Mesothelial cell of epicardium (in vitro differentiated cells): Measurements from ENCODE around the gene TSPAN18. TPM values are rescaled to one million over a fixed set of nuclear protein-coding genes. Genes with fewer than 3 reads are reported as not detected.
A peak's percentile ranks its signal among the peaks of the same experiment; 100 is the strongest.

Experiments
- DNase-seq, 2 experiments: peaks; one replicate each; pipeline ENCODE4 v3.0.0; 2021; ENCODE audit warnings: low spot score in 2 of 2; ENCODE audit not compliant: unreplicated experiment in 2 of 2
- H3K27ac Mint-ChIP-seq: 2 replicates; pipeline ENCODE4 v1.8.0; 2021; ENCODE audit warnings: mixed read lengths
- H3K27me3 Mint-ChIP-seq: 2 replicates; pipeline ENCODE4 v1.8.0; 2021; ENCODE audit warnings: low read depth, mixed read lengths
- H3K36me3 Mint-ChIP-seq: 2 replicates; pipeline ENCODE4 v1.8.0; 2021; ENCODE audit warnings: mixed read lengths
- H3K4me1 Mint-ChIP-seq: 2 replicates; pipeline ENCODE4 v1.8.0; 2021; ENCODE audit warnings: mixed read lengths
- H3K4me3 Mint-ChIP-seq: 2 replicates; pipeline ENCODE4 v1.8.0; 2021; ENCODE audit warnings: mild to moderate bottlenecking, moderate library complexity, mixed read lengths
- H3K9me3 Mint-ChIP-seq: 2 replicates; pipeline ENCODE4 v1.8.0; 2021; ENCODE audit warnings: mixed read lengths
- CTCF ChIP-seq: fragments of 200-600 bp; sonication (generic); IDR thresholded peaks from one replicate; pipeline ENCODE4 v1.5.0; 2021; ENCODE audit warnings: antibody characterized with exemption; ENCODE audit not compliant: unreplicated experiment
- total RNA-seq: library from RNA; stranded (reverse); gene quantifications from 3 replicates; pipeline ENCODE4 v1.2.1, GENCODE V29; 2021

Gene TSPAN18
- total RNA-seq, 1 donor from 2014 or later, result 47.4 TPM

- no peak for DNase-seq
- peaks cover 31% of the 10 kb centered on the region for H3K4me1 Mint-ChIP-seq
- TF ChIP-seq CTCF, result no peak
- H3K27me3 Mint-ChIP-seq, result peaks cover 39% of the 10 kb centered on the region
- H3K27ac Mint-ChIP-seq, result no peak overlapping the region
- no peaks in the 10 kb centered on the region for H3K36me3 Mint-ChIP-seq
- no peaks in the 10 kb centered on the region for H3K9me3 Mint-ChIP-seq
- no peak overlapping the region for H3K4me3 Mint-ChIP-seq
Measured at GRCh38 chr11:44960200-44960845, 233.6 kb downstream of the TSPAN18 start.

- DNase-seq, result no peak
- H3K4me1 Mint-ChIP-seq, result peaks cover 23% of the 10 kb centered on the region
- H3K4me3 Mint-ChIP-seq, result no peak overlapping the region
- TF ChIP-seq CTCF, result no peak
- H3K27me3 Mint-ChIP-seq, result peaks cover 18% of the 10 kb centered on the region
- peak overlapping the region; percentile 47 for H3K27ac Mint-ChIP-seq
- no peaks in the 10 kb centered on the region for H3K9me3 Mint-ChIP-seq
- H3K36me3 Mint-ChIP-seq, result no peaks in the 10 kb centered on the region
Measured at GRCh38 chr11:44962464-44962863, 235.7 kb downstream of the TSPAN18 start.

GRCh38 chr11:44963136-44963535 is 236.4 kb downstream of the TSPAN18 start:
- Mint-ChIP-seq H3K27ac (no peak overlapping the region), H3K4me3 (no peak overlapping the region), H3K36me3 (no peaks in the 10 kb centered on the region), H3K4me1 (peaks cover 23% of the 10 kb centered on the region), H3K9me3 (no peaks in the 10 kb centered on the region), H3K27me3 (peaks cover 11% of the 10 kb centered on the region)
- DNase-seq, result no peak
- no peak for TF ChIP-seq CTCF

GRCh38 chr11:44963948-44964347 is 237.2 kb downstream of the TSPAN18 start:
- H3K27ac Mint-ChIP-seq, result peak overlapping the region; percentile 43

GRCh38 chr11:44964526-44965209 is 237.9 kb downstream of the TSPAN18 start:
- H3K4me1 Mint-ChIP-seq, result peaks cover 23% of the 10 kb centered on the region

More at GRCh38 chr11:44963948-44964347, 237.2 kb downstream of the TSPAN18 start:
- H3K4me3 Mint-ChIP-seq, result no peak overlapping the region
- no peaks in the 10 kb centered on the region for H3K36me3 Mint-ChIP-seq
- H3K4me1 Mint-ChIP-seq, result peaks cover 23% of the 10 kb centered on the region
- H3K27me3 Mint-ChIP-seq, result peaks cover 4% of the 10 kb centered on the region
- H3K9me3 Mint-ChIP-seq, result no peaks in the 10 kb centered on the region
- no peak for DNase-seq
- no peak for TF ChIP-seq CTCF

More at GRCh38 chr11:44964526-44965209, 237.9 kb downstream of the TSPAN18 start:
- no peak overlapping the region for H3K4me3 Mint-ChIP-seq
- no peak for TF ChIP-seq CTCF
- peaks cover 3% of the 10 kb centered on the region for H3K27me3 Mint-ChIP-seq
- DNase-seq, result no peak
- H3K9me3 Mint-ChIP-seq, result no peaks in the 10 kb centered on the region
- no peaks in the 10 kb centered on the region for H3K36me3 Mint-ChIP-seq
- peak overlapping the region; percentile 67 for H3K27ac Mint-ChIP-seq
